Measurements from ENCODE around the gene CHCHD3. TPM values are rescaled to one million over a fixed set of nuclear protein-coding genes. Genes with fewer than 3 reads are reported as not detected.

The CHCHD3 gene
- total RNA-seq, 2 donors from 2014 or later: 30.0 to 65.1 TPM

- H3K9me3 Mint-ChIP-seq: no peaks in the 10 kb centered on the region
- no peaks in the 10 kb centered on the region for H3K27me3 Mint-ChIP-seq
- H3K4me3 Mint-ChIP-seq: no peak overlapping the region
- H3K36me3 Mint-ChIP-seq (ENCODE audit: low read depth): peaks cover 6% of the 10 kb centered on the region
- no peak overlapping the region for H3K27ac Mint-ChIP-seq
- H3K4me1 Mint-ChIP-seq: peaks cover 17% of the 10 kb centered on the region
- no peak for ATAC-seq (replicated peaks)
These were observed 20.5 kb downstream of the CHCHD3 start for GRCh38 chr7:133061357-133061756.

GRCh38 chr7:133060004-133060403 lies 21.9 kb downstream of the CHCHD3 start:
- Mint-ChIP-seq H3K9me3 (no peaks in the 10 kb centered on the region), H3K27ac (no peak overlapping the region), H3K4me1 (peaks cover 19% of the 10 kb centered on the region), H3K4me3 (no peak overlapping the region), H3K36me3 (ENCODE audit: low read depth) (peaks cover 5% of the 10 kb centered on the region), H3K27me3 (no peaks in the 10 kb centered on the region)
- ATAC-seq (replicated peaks): no peak

- Mint-ChIP-seq H3K36me3 (ENCODE audit: low read depth) (no peaks in the 10 kb centered on the region), H3K4me3 (no peak overlapping the region), H3K27me3 (no peaks in the 10 kb centered on the region), H3K9me3 (no peaks in the 10 kb centered on the region), H3K4me1 (peaks cover 19% of the 10 kb centered on the region), H3K27ac (no peak overlapping the region)
- no peak for ATAC-seq (replicated peaks)
These were observed 22.6 kb downstream of the CHCHD3 start for GRCh38 chr7:133059263-133059662.

- Mint-ChIP-seq H3K4me3 (no peak overlapping the region), H3K4me1 (peaks cover 20% of the 10 kb centered on the region), H3K36me3 (ENCODE audit: low read depth) (no peaks in the 10 kb centered on the region), H3K27me3 (no peaks in the 10 kb centered on the region), H3K27ac (no peak overlapping the region), H3K9me3 (no peaks in the 10 kb centered on the region)
- ATAC-seq (replicated peaks): no peak
These were observed 25.3 kb downstream of the CHCHD3 start for GRCh38 chr7:133056370-133057238.

- Mint-ChIP-seq H3K27me3 (no peaks in the 10 kb centered on the region), H3K4me1 (peaks cover 16% of the 10 kb centered on the region), H3K4me3 (no peak overlapping the region), H3K27ac (no peak overlapping the region), H3K9me3 (no peaks in the 10 kb centered on the region), H3K36me3 (ENCODE audit: low read depth) (no peaks in the 10 kb centered on the region)
- no peak for ATAC-seq (replicated peaks)
These were observed 27.6 kb downstream of the CHCHD3 start for GRCh38 chr7:133054162-133054840.

- peaks cover 16% of the 10 kb centered on the region for H3K4me1 Mint-ChIP-seq
- peak; percentile 77 for ATAC-seq (replicated peaks)
- no peaks in the 10 kb centered on the region for H3K36me3 Mint-ChIP-seq (ENCODE audit: low read depth)
- no peak overlapping the region for H3K4me3 Mint-ChIP-seq
- H3K27ac Mint-ChIP-seq: peak overlapping the region; percentile 40
- H3K27me3 Mint-ChIP-seq: no peaks in the 10 kb centered on the region
- H3K9me3 Mint-ChIP-seq: no peaks in the 10 kb centered on the region
These were observed 28.5 kb downstream of the CHCHD3 start for GRCh38 chr7:133053321-133053891.

- ATAC-seq (replicated peaks): no peak
- Mint-ChIP-seq H3K4me1 (peaks cover 16% of the 10 kb centered on the region), H3K27me3 (no peaks in the 10 kb centered on the region), H3K36me3 (ENCODE audit: low read depth) (no peaks in the 10 kb centered on the region), H3K4me3 (no peak overlapping the region), H3K27ac (peak overlapping the region; percentile 40), H3K9me3 (no peaks in the 10 kb centered on the region)
These were observed 29.1 kb downstream of the CHCHD3 start for GRCh38 chr7:133052826-133053225.

GRCh38 chr7:133052401-133052756 lies 29.5 kb downstream of the CHCHD3 start:
- H3K27ac Mint-ChIP-seq: no peak overlapping the region
- H3K27me3 Mint-ChIP-seq: no peaks in the 10 kb centered on the region
- H3K4me3 Mint-ChIP-seq: no peak overlapping the region
- H3K9me3 Mint-ChIP-seq: no peaks in the 10 kb centered on the region
- peaks cover 16% of the 10 kb centered on the region for H3K4me1 Mint-ChIP-seq
- H3K36me3 Mint-ChIP-seq (ENCODE audit: low read depth): peaks cover 2% of the 10 kb centered on the region
- ATAC-seq (replicated peaks): no peak

GRCh38 chr7:133051719-133052400 lies 30.0 kb downstream of the CHCHD3 start:
- Mint-ChIP-seq H3K4me3 (no peak overlapping the region), H3K9me3 (no peaks in the 10 kb centered on the region), H3K27ac (no peak overlapping the region), H3K4me1 (peaks cover 14% of the 10 kb centered on the region), H3K36me3 (ENCODE audit: low read depth) (peaks cover 7% of the 10 kb centered on the region), H3K27me3 (no peaks in the 10 kb centered on the region)
- ATAC-seq (replicated peaks): no peak

- no peaks in the 10 kb centered on the region for H3K9me3 Mint-ChIP-seq
These were observed 30.8 kb downstream of the CHCHD3 start for GRCh38 chr7:133051066-133051465.

GRCh38 chr7:133050200-133050995 lies 31.5 kb downstream of the CHCHD3 start:
- Mint-ChIP-seq H3K4me3 (no peak overlapping the region), H3K9me3 (no peaks in the 10 kb centered on the region)
- no peak for ATAC-seq (replicated peaks)

More at GRCh38 chr7:133051066-133051465, 30.8 kb downstream of the CHCHD3 start:
- Mint-ChIP-seq H3K27ac (no peak overlapping the region), H3K4me1 (peaks cover 7% of the 10 kb centered on the region), H3K4me3 (no peak overlapping the region), H3K27me3 (no peaks in the 10 kb centered on the region), H3K36me3 (ENCODE audit: low read depth) (peaks cover 12% of the 10 kb centered on the region)
- ATAC-seq (replicated peaks): no peak

GRCh38 chr7:133048589-133048988 lies 33.3 kb downstream of the CHCHD3 start:
- Mint-ChIP-seq H3K4me3 (no peak overlapping the region), H3K4me1 (peaks cover 7% of the 10 kb centered on the region), H3K36me3 (ENCODE audit: low read depth) (peaks cover 16% of the 10 kb centered on the region), H3K9me3 (no peaks in the 10 kb centered on the region), H3K27ac (no peak overlapping the region), H3K27me3 (no peaks in the 10 kb centered on the region)
- no peak for ATAC-seq (replicated peaks)

More at GRCh38 chr7:133050200-133050995, 31.5 kb downstream of the CHCHD3 start:
- H3K36me3 Mint-ChIP-seq (ENCODE audit: low read depth): peaks cover 16% of the 10 kb centered on the region
- peaks cover 7% of the 10 kb centered on the region for H3K4me1 Mint-ChIP-seq
- H3K27me3 Mint-ChIP-seq: no peaks in the 10 kb centered on the region
- H3K27ac Mint-ChIP-seq: no peak overlapping the region

- Mint-ChIP-seq H3K4me1 (peaks cover 1% of the 10 kb centered on the region), H3K27me3 (no peaks in the 10 kb centered on the region), H3K4me3 (no peak overlapping the region), H3K9me3 (no peaks in the 10 kb centered on the region), H3K27ac (no peak overlapping the region), H3K36me3 (ENCODE audit: low read depth) (peaks cover 16% of the 10 kb centered on the region)
- ATAC-seq (replicated peaks): no peak
These were observed 34.6 kb downstream of the CHCHD3 start for GRCh38 chr7:133047321-133047720.
